Motor neuron (in vitro differentiated cells): ENCODE measurements around the gene UBQLNL. TPM values are rescaled to one million over a fixed set of nuclear protein-coding genes. Genes with fewer than 3 reads are reported as not detected.

Experiments
- ATAC-seq, 8 experiments: fragments of 200-7000 bp; cut with Tn5 transposase; replicated peaks in 6 of 8; 2 replicates each; pipeline ENCODE4 v1.8.0; 2021; ENCODE audit warnings: mild to moderate bottlenecking in 8 of 8, moderate library complexity in 8 of 8
- H3K27ac ChIP-seq, 2 donors: fragments of 250-450 bp; sonication (Bioruptor Pico); 2 replicates each; pipeline ENCODE4 v1.9.0; 2021; ENCODE audit warnings: antibody characterized with exemption in 2 of 2, mild to moderate bottlenecking in 2 of 2, moderate library complexity in 1 of 2
- H3K4me1 ChIP-seq, 2 donors: fragments of 250-450 bp; sonication (Bioruptor Pico); replicated peaks in 1 of 2; 2 replicates each; pipeline ENCODE4 v1.6.1; 2021; ENCODE audit warnings: antibody characterized with exemption in 2 of 2, mild to moderate bottlenecking in 2 of 2, moderate library complexity in 1 of 2
- H3K4me3 ChIP-seq, 5 donors: fragments of 250-450 bp; sonication (Bioruptor Pico); 2 replicates each; pipeline ENCODE4 v1.9.0; 2021; ENCODE audit warnings: antibody characterized with exemption in 5 of 5, mild to moderate bottlenecking in 5 of 5, moderate library complexity in 4 of 5
- WGBS, 10 experiments: fragments of 450-650 bp; shearing (Covaris generic); methylation state at CpG; one replicate each; pipeline ENCODE4 v1.0.0; 2022; 5-methylcytosine and 5-hydroxymethylcytosine counted together
- in situ Hi-C, 9 experiments: fragments of 400-800 bp; cut with MboI; loops; one replicate each; pipeline ENCODE4 v1.15.0; 2021; ENCODE audit warnings: low sequenced_read_pairs in 9 of 9, low pct_unique_long_range_greater_than_20kb in 2 of 9; ENCODE audit not compliant: unreplicated experiment in 9 of 9
- total RNA-seq, 8 experiments: library from RNA; unstranded; fragments of 300-600 nt; gene quantifications; 2 replicates each; pipeline versions ENCODE4 v1.2.3 to v1.2.4, GENCODE V29; 2022

UBQLNL gene
- total RNA-seq, 8 experiments from 2014 or later: 0.15 to 0.73 (median 0.33) TPM

DNA sequence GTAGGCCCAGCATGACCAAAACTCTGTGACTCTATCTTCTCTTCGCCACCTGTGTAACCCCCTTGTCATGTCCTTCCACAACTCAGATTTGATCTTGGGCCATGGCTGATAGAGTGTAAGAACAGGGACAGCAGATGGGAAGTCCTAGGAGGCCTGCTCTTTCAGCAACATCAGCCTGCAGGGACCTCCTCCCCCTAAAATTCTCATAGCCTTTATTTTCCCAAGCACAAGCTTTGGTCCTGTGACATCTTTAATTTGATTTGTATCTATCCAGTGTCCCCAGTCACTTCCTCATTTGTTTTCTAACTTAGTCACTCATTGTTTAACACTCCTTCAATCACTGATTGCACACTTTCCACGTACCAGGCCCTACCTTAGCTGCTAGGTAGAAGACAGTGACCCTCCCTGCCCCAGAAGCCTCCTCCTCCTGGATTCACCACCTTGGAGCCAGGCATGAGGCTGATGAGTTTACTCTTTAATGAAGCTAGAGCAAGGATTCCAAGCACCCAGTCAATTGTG is 12.0 kb downstream of the UBQLNL start:
- no peak for ATAC-seq
- in situ Hi-C loops: no loop called here
- 17 to 100% (median 66%) methylated on average over 1 to 2 of the region's 2 CpGs; no CpG with 5 or more reads in 3 of the 10 experiments for WGBS, 10 experiments
- H3K27ac ChIP-seq: no peak overlapping the region
- no peak overlapping the region for H3K4me3 ChIP-seq
- no peaks in the 10 kb centered on the region for H3K4me1 ChIP-seq

DNA sequence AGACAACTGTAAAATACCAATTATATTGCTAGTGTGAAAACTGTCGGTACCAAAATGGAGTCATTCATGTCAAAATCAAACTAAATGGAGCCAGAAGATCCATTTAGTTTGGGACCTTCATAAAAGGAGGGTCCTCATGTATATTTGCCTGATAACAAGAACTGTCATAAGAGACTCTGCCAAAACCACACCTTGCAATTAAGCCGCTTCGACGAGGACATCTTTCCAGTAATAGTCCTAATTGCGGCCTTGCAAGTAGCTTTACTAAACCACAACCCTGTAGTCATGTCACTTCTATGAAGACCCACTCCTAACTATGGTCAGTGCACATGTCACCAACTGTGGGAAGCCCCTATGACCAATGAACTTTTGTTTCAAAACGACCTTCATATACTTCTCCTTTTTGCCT is 16.1 kb downstream of the UBQLNL start:
- in situ Hi-C loops: no loop called here
- Histone ChIP-seq H3K4me3 (no peak overlapping the region), H3K27ac (no peak overlapping the region), H3K4me1 (no peaks in the 10 kb centered on the region)
- 49 to 93% (median 60%) methylated on average over 2 to 6 of the region's 6 CpGs; no CpG with 5 or more reads in 3 of the 10 experiments for WGBS, 10 experiments
- ATAC-seq: no peak

DNA sequence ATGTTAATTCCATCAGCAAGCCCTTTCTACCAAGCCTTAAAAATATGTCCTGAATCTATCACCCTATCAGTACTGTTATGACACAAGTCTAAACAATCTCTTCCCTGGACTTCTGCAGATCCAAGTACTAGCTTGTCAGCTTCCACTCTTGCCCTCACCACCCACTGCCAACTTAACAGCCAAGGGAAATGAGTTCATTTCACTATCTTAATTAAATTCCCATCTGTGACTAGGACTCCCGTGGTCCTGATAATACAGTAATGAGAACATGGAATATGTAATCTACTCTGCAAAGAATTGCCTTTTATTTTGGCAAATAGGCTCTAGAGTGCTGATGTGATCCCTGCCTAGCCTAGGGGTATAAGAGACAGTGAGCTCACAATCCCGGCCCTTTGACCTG is 16.8 kb downstream of the UBQLNL start:
- Histone ChIP-seq H3K4me1 (no peaks in the 10 kb centered on the region), H3K4me3 (no peak overlapping the region), H3K27ac (no peak overlapping the region)
- in situ Hi-C loops: no loop called here
- 17 to 89% (median 65%) methylated on average over 1 to 2 of the region's 2 CpGs; no CpG with 5 or more reads in 2 of the 10 experiments for WGBS, 10 experiments
- no peak for ATAC-seq

DNA sequence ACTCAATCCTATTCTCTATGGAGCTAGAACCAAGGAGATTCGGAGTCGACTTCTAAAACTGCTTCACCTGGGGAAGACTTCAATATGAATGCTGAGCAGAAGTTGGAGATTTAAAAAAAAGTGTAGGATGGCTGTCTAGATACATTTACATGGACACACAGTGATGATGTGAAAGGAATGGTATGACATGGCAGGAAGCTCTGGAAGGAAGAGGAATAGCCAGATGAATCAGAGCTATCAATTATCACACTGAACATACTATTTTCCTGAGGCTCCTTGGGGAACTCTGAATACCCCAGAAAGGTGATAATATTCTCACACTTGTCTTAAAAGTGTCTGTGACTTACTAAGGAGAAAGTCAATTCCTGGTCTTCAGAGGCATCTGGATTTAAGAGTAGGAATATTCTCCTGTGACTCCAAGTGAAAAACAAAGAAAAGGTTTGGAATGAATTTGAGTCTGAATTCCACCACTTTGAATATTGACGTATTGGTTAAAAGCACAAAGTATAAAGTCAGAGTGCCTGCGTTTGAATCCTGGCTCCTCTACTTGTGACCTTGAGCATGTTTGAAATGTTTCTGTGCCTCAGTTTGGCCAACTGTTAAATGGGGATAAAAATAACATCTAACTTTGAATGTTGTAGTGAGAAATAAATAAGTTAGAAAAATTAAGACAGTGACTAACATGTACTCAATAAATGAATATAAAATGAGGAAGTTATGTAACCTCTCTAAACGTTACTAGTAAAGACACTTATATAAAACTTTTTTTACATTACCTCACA is 26.7 kb downstream of the UBQLNL start:
- H3K27ac ChIP-seq: no peak overlapping the region
- in situ Hi-C loops: no loop called here
- H3K4me1 ChIP-seq: no peaks in the 10 kb centered on the region
- no peak for ATAC-seq
- 0 to 100% (median 41%) methylated on average over 1 to 5 of the region's 5 CpGs for WGBS, 10 experiments
- no peak overlapping the region for H3K4me3 ChIP-seq

DNA sequence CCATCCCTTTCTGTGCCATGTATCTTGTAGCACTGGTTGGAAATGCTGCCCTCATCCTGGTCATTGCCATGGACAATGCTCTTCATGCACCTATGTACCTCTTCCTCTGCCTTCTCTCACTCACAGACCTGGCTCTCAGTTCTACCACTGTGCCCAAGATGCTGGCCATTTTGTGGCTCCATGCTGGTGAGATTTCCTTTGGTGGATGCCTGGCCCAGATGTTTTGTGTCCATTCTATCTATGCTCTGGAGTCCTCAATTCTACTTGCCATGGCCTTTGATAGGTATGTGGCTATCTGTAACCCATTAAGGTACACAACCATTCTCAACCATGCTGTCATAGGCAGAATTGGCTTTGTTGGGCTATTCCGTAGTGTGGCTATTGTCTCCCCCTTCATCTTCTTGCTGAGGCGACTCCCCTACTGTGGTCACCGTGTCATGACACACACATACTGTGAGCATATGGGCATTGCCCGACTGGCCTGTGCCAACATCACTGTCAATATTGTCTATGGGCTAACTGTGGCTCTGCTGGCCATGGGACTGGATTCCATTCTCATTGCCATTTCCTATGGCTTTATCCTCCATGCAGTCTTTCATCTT is 27.6 kb downstream of the UBQLNL start:
- no peak for ATAC-seq
- Histone ChIP-seq H3K4me1 (no peaks in the 10 kb centered on the region), H3K27ac (no peak overlapping the region), H3K4me3 (no peak overlapping the region)
- in situ Hi-C loops: no loop called here
- 40 to 100% (median 91%) methylated on average over 1 to 4 of the region's 4 CpGs; no CpG with 5 or more reads in 4 of the 10 experiments for WGBS, 10 experiments

DNA sequence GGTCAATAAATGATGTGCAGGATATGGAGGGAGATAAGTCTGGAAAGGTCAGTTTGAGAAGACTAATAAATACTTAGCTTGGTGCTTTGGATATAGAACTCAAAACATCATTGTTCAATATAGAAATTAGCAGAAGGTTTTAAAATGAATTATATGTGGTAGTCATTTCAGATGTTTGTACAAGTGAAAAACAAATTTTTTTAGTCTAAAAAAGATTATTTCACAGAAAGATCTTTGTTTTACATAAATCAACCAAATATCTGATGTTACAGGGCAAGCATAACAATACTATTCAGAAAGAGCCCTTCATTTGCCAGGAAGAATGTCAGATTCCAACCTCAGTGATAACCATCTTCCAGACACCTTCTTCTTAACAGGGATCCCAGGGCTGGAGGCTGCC is 28.1 kb downstream of the UBQLNL start, which contains the start of gene OR52D1:
TSS of gene OR52D1 (plus strand) at position 301 of the 400 bp plus-strand sequence. CDS start at position 323, 22 bp downstream.
- no peaks in the 10 kb centered on the region for H3K4me1 ChIP-seq
- in situ Hi-C loops: no loop called here
- no peak within 1 kb of the TSS for H3K27ac ChIP-seq
- ATAC-seq: no peak
- H3K4me3 ChIP-seq: no peak within 1 kb of the TSS

DNA sequence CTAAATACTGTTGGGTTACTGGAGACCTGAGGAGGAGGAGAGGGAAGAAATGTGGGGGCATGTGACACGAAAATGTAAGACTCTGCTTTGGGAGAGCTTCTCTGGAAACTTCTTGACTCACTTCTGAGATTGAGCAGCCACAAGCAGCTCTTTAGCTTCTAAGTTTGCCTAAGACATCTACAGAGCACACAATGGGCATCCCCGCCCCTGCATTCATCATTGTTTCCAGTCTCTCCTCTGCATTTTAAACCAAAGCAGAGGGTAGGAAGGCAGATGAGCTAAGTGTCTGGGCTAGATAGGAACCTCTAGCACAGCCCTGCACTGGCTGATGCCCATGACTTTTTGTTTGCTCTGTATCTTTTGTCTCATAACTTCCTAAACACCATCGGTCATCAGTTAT is 30.1 kb downstream of the UBQLNL start:
- no peaks in the 10 kb centered on the region for H3K4me1 ChIP-seq
- WGBS, 10 experiments: 24 to 58% (median 48%) methylated on average over 1 to 3 of the region's 3 CpGs; no CpG with 5 or more reads in 4 of the 10 experiments
- no peak overlapping the region for H3K27ac ChIP-seq
- no peak for ATAC-seq
- in situ Hi-C loops: no loop called here
- no peak overlapping the region for H3K4me3 ChIP-seq

DNA sequence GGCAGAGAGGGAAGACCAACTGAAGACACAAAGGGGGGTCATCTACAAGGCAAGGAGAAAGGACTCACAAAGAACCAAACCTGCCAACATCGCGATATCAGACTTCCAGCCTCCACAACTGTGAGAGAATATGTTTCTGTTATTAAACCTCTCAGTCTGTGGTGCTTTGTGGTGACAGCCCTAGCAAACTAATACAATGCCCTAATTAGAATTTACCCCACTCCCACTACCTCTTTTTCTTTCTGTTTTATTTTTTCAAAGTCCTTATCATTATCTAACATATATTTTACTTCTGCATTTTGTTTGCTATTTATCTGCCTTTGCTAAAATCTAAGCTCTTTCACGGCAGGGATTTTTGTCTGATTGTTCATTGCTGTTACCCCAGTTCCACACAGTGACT is 30.5 kb downstream of the UBQLNL start:
- no peak overlapping the region for H3K27ac ChIP-seq
- 29 to 100% (median 83%) methylated on average over 1 to 3 of the region's 3 CpGs; no CpG with 5 or more reads in 2 of the 10 experiments for WGBS, 10 experiments
- no peak for ATAC-seq
- in situ Hi-C loops: no loop called here
- H3K4me3 ChIP-seq: no peak overlapping the region
- H3K4me1 ChIP-seq: no peaks in the 10 kb centered on the region

DNA sequence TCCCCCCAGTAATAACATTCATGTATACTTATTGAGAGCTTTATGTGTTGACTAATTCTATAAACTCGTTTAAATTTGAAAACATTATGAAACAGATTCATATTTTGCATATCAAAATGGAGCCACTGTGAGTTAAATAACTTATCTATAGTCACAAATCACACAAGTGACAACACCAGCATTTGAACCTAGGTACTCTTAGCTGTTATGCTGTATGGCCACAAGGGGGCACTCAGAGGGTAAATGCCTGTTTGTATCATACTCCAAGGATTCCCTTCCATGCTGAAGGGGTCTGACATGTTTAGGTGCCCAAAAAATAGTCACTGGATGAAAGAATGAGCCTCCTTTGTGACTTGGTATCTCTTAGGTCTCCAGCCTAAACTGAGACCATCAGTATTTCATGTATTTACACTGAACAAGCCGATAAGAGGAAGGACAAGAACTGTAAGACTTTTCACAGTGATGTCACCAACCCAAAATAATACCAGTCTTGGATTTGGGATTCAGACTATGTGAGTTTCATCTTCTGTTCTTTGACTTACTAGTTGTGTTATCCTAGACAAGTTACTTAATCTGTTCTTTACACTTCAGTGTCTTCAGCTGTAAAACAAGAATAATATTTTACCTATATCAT is 40.2 kb downstream of the UBQLNL start:
- in situ Hi-C loops: no loop called here
- no peaks in the 10 kb centered on the region for H3K4me1 ChIP-seq
- peak in 4 of 8 experiments; percentile 46 to 82 (median 77) for ATAC-seq
- no peak overlapping the region for H3K27ac ChIP-seq
- no peak overlapping the region for H3K4me3 ChIP-seq
- WGBS, 10 experiments: 0 to 67% (median 39%) methylated on average over 1 to 2 of the region's 2 CpGs

DNA sequence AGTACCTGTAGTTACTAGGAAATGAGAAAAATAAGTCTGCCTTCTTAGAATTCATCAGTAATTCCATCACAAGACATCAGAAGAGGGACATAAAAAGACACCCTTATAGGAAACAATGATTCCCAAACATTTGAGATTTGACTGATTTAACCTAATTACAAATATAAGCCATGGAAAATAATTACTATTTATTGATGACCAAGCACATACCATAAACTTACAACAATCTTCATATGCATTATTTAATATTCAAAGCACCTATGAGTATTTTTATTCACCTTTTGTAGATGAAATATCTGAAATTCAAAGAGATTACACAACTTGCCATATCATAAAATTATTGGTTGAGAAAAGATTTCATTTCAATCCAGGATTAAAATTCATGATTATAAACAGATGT is 42.6 kb downstream of the UBQLNL start:
- no peak overlapping the region for H3K27ac ChIP-seq
- no peak overlapping the region for H3K4me3 ChIP-seq
- H3K4me1 ChIP-seq: no peaks in the 10 kb centered on the region
- ATAC-seq: no peak
- in situ Hi-C loops: no loop called here

DNA sequence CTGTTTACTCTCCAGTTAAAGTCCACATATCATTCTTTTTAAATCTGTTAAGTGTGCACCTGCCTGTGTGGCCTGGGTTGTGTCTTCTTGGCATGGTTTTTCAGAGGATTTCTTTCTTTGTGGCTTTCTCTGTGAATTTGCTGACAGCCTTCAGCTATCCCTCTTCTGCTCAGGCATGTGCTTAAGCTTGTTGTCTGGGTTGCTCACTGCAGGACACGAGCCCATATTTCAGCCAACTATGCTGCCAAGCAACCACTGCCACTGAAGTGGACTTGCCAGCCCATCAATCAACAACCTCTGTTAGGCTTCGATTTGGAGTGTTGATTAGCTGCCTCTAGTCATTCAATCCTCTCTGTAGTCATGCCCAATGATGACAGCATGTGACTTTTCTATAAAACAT is 49.0 kb downstream of the UBQLNL start:
- in situ Hi-C loops: no loop called here

More for the DNA sequence above, 49.0 kb downstream of the UBQLNL start:
- H3K4me1 ChIP-seq: no peaks in the 10 kb centered on the region
- H3K27ac ChIP-seq: no peak overlapping the region
- 0 to 57% (median 30%) methylated on average over 1 to 2 of the region's 2 CpGs; no CpG with 5 or more reads in 2 of the 10 experiments for WGBS, 10 experiments
- H3K4me3 ChIP-seq: no peak overlapping the region
- ATAC-seq: peak in 2 of 8 experiments; percentile 53 to 67
